Breast epithelium (tissue), 3 donors: ENCODE results near the gene PRPS1L1.

Experiments used
- CTCF ChIP-seq, 3 donors: fragments of 450-650 bp; IDR thresholded peaks; one replicate each; pipeline ENCODE4 v1.5.1; 2016 to 2017; ENCODE audit warnings: antibody characterized with exemption in 3 of 3, mild to moderate bottlenecking in 3 of 3, moderate library complexity in 3 of 3
- POLR2A ChIP-seq: fragments of 450-650 bp; IDR thresholded peaks from one replicate; pipeline ENCODE4 v1.6.1; 2016; ENCODE audit warnings: antibody characterized with exemption, mild to moderate bottlenecking, moderate library complexity
- POLR2AphosphoS5 ChIP-seq, 3 donors: sonication (generic); formaldehyde crosslinking; IDR thresholded peaks; one replicate each; pipeline ENCODE4 v1.6.1; 2017; ENCODE audit warnings: antibody characterized with exemption in 3 of 3

GRCh38 chr7:17983221-17984062, 44.2 kb downstream of the PRPS1L1 start:
- TF ChIP-seq CTCF (IDR thresholded peaks at IDR 0.05) = no peak
- no peak for TF ChIP-seq POLR2AphosphoS5 (IDR thresholded peaks at IDR 0.05)
- no peak for TF ChIP-seq POLR2A
